ENCODE measurements around the gene LIM2. TPM values are rescaled to one million over a fixed set of nuclear protein-coding genes. Genes with fewer than 3 reads are reported as not detected.
"Not testable (repeated sequence)": the region's sequence is repeated elsewhere in the genome, so short reads cannot be mapped to it uniquely, and the experiment has no call there.

Gene LIM2
- total and polyA plus RNA-seq, 2 of the 4 experiments (the other 2 are of a cell fraction), result not detected

DNA sequence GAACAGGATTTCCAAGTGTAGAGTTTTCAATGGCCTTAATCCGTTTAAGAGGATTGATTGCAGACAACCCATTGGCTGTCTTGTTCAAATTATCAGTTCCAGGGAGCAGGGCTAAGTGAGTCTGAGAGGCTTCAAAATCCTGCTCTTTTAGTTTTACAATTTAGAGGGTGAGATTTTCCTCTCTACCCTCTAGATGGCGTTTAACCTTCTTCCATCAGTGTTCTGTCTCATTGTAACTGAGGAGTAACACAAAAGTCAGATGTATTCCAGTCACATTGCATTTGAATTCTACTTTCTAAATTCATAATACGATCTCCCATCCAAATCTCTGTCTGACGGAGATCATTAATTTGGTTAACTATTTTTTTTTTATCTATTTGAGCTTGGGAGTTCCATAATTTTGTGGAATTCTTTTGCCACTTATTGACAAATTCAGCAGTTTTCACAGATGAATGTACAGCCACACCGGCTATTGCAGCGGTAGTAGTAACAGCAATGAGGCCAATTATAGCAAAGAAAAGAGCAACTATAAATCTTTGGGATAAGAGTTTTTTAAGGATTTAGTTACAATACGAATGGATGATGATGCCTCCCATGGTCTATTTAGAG is 10.4 kb upstream of the LIM2 start:
- Histone ChIP-seq H3K56ac (ENCODE audit: extremely low read depth, insufficient read depth, low read length) (no peak overlapping the region), H2BK5ac (ENCODE audit: low read depth, low read length, poor library complexity, severe bottlenecking) (no peak overlapping the region), H3K9ac (ENCODE audit: low read depth, low read length) (no peak overlapping the region), H3K4ac (ENCODE audit: low read depth, low read length) (no peak overlapping the region), H4K91ac (ENCODE audit: insufficient read depth, low read depth, low read length) (no peak overlapping the region), H3K9me3 (ENCODE audit: control insufficient read depth, insufficient read depth, low read length) (peaks cover 3% of the 10 kb centered on the region), H2BK15ac (ENCODE audit: low read depth, low read length) (no peak overlapping the region), H3K14ac (replicated peaks; ENCODE audit: low read depth, low read length) (no peak overlapping the region), H3K36me3 (ENCODE audit: control insufficient read depth, insufficient read depth, low read length) (no peaks in the 10 kb centered on the region), H4K8ac (ENCODE audit: low read depth in 2 of 2, low read length in 2 of 2) (no peak overlapping the region), H3K4me1 (ENCODE audit: control insufficient read depth, insufficient read depth, low read length) (no peaks in the 10 kb centered on the region), H3K23ac (ENCODE audit: low read depth, low read length) (no peak overlapping the region), H2AK9ac (replicated peaks; ENCODE audit: low read depth, low read length, poor library complexity) (no peak overlapping the region), H3K27ac (ENCODE audit: insufficient read depth, low read length) (no peak overlapping the region), H3K79me1 (ENCODE audit: low read depth in 1 of 2, low read length in 2 of 2) (0 out of 4 replicates have a peak, but pooled peaks cover 0 to 6% of the 10 kb centered on the region in 2 experiments), H4K20me1 (ENCODE audit: insufficient read depth, low read length) (no peaks in the 10 kb centered on the region), H2AFZ (replicated peaks; ENCODE audit: low read length, poor library complexity) (no peak overlapping the region), H2BK120ac (ENCODE audit: low read depth, low read length) (no peak overlapping the region), H4K5ac (ENCODE audit: low read depth, low read length) (no peak overlapping the region), H3K27me3 (ENCODE audit: control insufficient read depth, insufficient read depth, low read length) (no peaks in the 10 kb centered on the region), H3K4me2 (ENCODE audit: low read depth, low read length) (no peak overlapping the region), H2BK20ac (ENCODE audit: low read depth, low read length) (no peak overlapping the region), H3K18ac (ENCODE audit: low read depth, low read length) (no peak overlapping the region), H2AK5ac (ENCODE audit: low read depth, low read length) (no peak overlapping the region), H3K9me1 (ENCODE audit: insufficient read depth, low read length) (no peaks in the 10 kb centered on the region; the same call in 1 of the 2 replicates), H3K4me3 (ENCODE audit: insufficient read depth, low read depth, low read length) (no peak overlapping the region)
- intact Hi-C loops (cut with micrococcal nuclease) (no loop called here), dilution Hi-C loops (cut with HindIII; ENCODE audit: low sequenced_read_pairs, unreplicated experiment) (no loop called here), in situ Hi-C loops (cut with MboI; ENCODE audit: low sequenced_read_pairs) (no loop called here)
- BruUV-seq (replicated peaks), result no TSS peak
- no CpG with 5 or more reads among the region's 7 CpGs for WGBS, 2 experiments (ENCODE audit: extremely low coverage in 2 of 2, insufficient read length in 1 of 2)
- ChIA-PET CTCF (interaction anchor here (0.7 to 1.9 kb wide), 4 partner anchors 24 to 263 kb away, joined by 4 to 5 read pairs (median 4); no protein-coding TSS in a partner anchor), POLR2A (ENCODE audit: unreplicated experiment) (no interaction called here)
- no peak for TF ChIP-seq RCOR1 (IDR thresholded peaks at IDR 0.05; ENCODE audit: insufficient replicate concordance, low read length)
- TF ChIP-seq, protein P1, sequence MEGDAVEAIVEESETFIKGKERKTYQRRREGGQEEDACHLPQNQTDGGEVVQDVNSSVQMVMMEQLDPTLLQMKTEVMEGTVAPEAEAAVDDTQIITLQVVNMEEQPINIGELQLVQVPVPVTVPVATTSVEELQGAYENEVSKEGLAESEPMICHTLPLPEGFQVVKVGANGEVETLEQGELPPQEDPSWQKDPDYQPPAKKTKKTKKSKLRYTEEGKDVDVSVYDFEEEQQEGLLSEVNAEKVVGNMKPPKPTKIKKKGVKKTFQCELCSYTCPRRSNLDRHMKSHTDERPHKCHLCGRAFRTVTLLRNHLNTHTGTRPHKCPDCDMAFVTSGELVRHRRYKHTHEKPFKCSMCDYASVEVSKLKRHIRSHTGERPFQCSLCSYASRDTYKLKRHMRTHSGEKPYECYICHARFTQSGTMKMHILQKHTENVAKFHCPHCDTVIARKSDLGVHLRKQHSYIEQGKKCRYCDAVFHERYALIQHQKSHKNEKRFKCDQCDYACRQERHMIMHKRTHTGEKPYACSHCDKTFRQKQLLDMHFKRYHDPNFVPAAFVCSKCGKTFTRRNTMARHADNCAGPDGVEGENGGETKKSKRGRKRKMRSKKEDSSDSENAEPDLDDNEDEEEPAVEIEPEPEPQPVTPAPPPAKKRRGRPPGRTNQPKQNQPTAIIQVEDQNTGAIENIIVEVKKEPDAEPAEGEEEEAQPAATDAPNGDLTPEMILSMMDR (conservative IDR thresholded peaks at IDR 0.05; ENCODE audit: low read depth, low read length), result peak; percentile 53
- TF ChIP-seq, protein P2, sequence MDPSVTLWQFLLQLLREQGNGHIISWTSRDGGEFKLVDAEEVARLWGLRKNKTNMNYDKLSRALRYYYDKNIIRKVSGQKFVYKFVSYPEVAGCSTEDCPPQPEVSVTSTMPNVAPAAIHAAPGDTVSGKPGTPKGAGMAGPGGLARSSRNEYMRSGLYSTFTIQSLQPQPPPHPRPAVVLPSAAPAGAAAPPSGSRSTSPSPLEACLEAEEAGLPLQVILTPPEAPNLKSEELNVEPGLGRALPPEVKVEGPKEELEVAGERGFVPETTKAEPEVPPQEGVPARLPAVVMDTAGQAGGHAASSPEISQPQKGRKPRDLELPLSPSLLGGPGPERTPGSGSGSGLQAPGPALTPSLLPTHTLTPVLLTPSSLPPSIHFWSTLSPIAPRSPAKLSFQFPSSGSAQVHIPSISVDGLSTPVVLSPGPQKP (IDR thresholded peaks at IDR 0.05; ENCODE audit: borderline replicate concordance, low read depth, low read length), result no peak
- ATAC-seq (ENCODE audit: low read depth), result no peak
- peak; percentile 18 for DNase-seq

DNA sequence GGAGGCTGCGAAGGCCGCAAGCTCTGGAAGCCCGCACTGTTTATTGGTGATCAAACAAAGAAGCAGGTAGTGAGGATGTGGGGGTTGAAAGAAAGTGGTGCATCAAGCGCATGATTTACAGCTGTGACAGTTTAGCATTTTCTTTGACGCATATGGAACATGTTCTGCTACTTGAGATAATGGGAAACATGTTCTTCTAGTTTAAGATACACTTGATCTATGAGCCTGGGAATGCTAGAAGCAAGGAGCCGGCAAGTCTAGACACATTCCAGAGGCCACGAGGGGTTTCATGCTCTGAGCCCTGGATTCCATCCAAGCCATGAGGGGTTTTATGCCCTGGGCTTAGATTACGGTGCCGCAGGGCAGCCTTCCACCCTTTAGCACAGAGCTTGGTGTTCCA is 9.7 kb upstream of the LIM2 start:
- intact Hi-C loops (cut with micrococcal nuclease); H4K20me1 ChIP-seq (ENCODE audit: insufficient read depth, low read length); H3K4me2 ChIP-seq (ENCODE audit: low read depth, low read length); H3K27ac ChIP-seq (ENCODE audit: insufficient read depth, low read length); H4K5ac ChIP-seq (ENCODE audit: low read depth, low read length); H3K79me1 ChIP-seq (ENCODE audit: low read depth in 1 of 2, low read length in 2 of 2); H2BK120ac ChIP-seq (ENCODE audit: low read depth, low read length); H2AK9ac ChIP-seq (replicated peaks; ENCODE audit: low read depth, low read length, poor library complexity); H2AFZ ChIP-seq (replicated peaks; ENCODE audit: low read length, poor library complexity); POLR2A ChIA-PET (ENCODE audit: unreplicated experiment); H3K4ac ChIP-seq (ENCODE audit: low read depth, low read length); in situ Hi-C loops (cut with MboI; ENCODE audit: low sequenced_read_pairs); H3K14ac ChIP-seq (replicated peaks; ENCODE audit: low read depth, low read length); BruUV-seq (replicated peaks); H3K36me3 ChIP-seq (ENCODE audit: control insufficient read depth, insufficient read depth, low read length); H3K9me3 ChIP-seq (ENCODE audit: control insufficient read depth, insufficient read depth, low read length); H3K9ac ChIP-seq (ENCODE audit: low read depth, low read length); H4K91ac ChIP-seq (ENCODE audit: insufficient read depth, low read depth, low read length); H2AK5ac ChIP-seq (ENCODE audit: low read depth, low read length); H2BK20ac ChIP-seq (ENCODE audit: low read depth, low read length); dilution Hi-C loops (cut with HindIII; ENCODE audit: low sequenced_read_pairs, unreplicated experiment); DNase-seq; H3K9me1 ChIP-seq (ENCODE audit: insufficient read depth, low read length); H2BK15ac ChIP-seq (ENCODE audit: low read depth, low read length); H3K4me3 ChIP-seq (ENCODE audit: insufficient read depth, low read depth, low read length); H3K27me3 ChIP-seq (ENCODE audit: control insufficient read depth, insufficient read depth, low read length); H3K56ac ChIP-seq (ENCODE audit: extremely low read depth, insufficient read depth, low read length); H4K8ac ChIP-seq (ENCODE audit: low read depth in 2 of 2, low read length in 2 of 2); H3K23ac ChIP-seq (ENCODE audit: low read depth, low read length); H3K4me1 ChIP-seq (ENCODE audit: control insufficient read depth, insufficient read depth, low read length); H3K18ac ChIP-seq (ENCODE audit: low read depth, low read length); ATAC-seq (ENCODE audit: low read depth); H2BK5ac ChIP-seq (ENCODE audit: low read depth, low read length, poor library complexity, severe bottlenecking): not testable (repeated sequence)
- CTCF ChIA-PET, result interaction anchor here (0.7 to 1.9 kb wide), 5 partner anchors 21 to 264 kb away, joined by 3 to 5 read pairs (median 4); partner anchors contain the start of gene SIGLEC10
- 59% methylated on average over 7 of the region's 9 CpGs; no CpG with 5 or more reads in 1 of the 2 experiments for WGBS, 2 experiments (ENCODE audit: extremely low coverage in 2 of 2, insufficient read length in 1 of 2)

All from IMR-90 (cell line).